GM12878 (cell line): Measurements from ENCODE around the gene NEK8. TPM values are rescaled to one million over a fixed set of nuclear protein-coding genes. Genes with fewer than 3 reads are reported as not detected.

ENCODE experiments used
- CREB1 ChIP-seq: IDR thresholded peaks from 2 replicates; pipeline ENCODE4 v1.6.1; 2012; ENCODE audit warnings: low read depth, mild to moderate bottlenecking, inconsistent platforms
- DPF2 ChIP-seq: fragments of 450-650 bp; IDR thresholded peaks from 2 replicates; pipeline ENCODE4 v1.6.1; 2017; ENCODE audit warnings: mild to moderate bottlenecking
- IKZF2 ChIP-seq, 2 experiments: fragments of 450-650 bp; IDR thresholded peaks; 2 replicates each; pipeline ENCODE4 v1.6.1; 2017; ENCODE audit warnings: mild to moderate bottlenecking in 2 of 2, moderate library complexity in 2 of 2
- NBN ChIP-seq: fragments of 450-650 bp; IDR thresholded peaks from 2 replicates; pipeline ENCODE4 v1.6.1; 2016
- PAX8 ChIP-seq: fragments of 450-650 bp; IDR thresholded peaks from 2 replicates; pipeline ENCODE4 v1.6.1; 2017; ENCODE audit warnings: mild to moderate bottlenecking, moderate library complexity
- POLR2AphosphoS5 ChIP-seq: IDR thresholded peaks from 2 replicates; pipeline ENCODE4 v1.6.1; 2011; ENCODE audit warnings: mild to moderate bottlenecking, low read length, inconsistent platforms
- SPI1 ChIP-seq: IDR thresholded peaks from 2 replicates; pipeline ENCODE4 v1.6.1; 2011; ENCODE audit warnings: low read depth, mild to moderate bottlenecking, low read length, moderate library complexity, borderline replicate concordance; ENCODE audit not compliant: insufficient read depth
- SUPT20H ChIP-seq: IDR thresholded peaks from 2 replicates; pipeline ENCODE4 v1.6.1; 2011; ENCODE audit warnings: low read depth, mild to moderate bottlenecking, low read length, moderate library complexity, borderline replicate concordance; ENCODE audit not compliant: control insufficient read depth
- ZNF384 ChIP-seq: IDR thresholded peaks from 2 replicates; pipeline ENCODE4 v1.6.1; 2012; ENCODE audit warnings: low read depth, mild to moderate bottlenecking, low read length, improper control_type of control experiment, borderline replicate concordance
- ZSCAN29 ChIP-seq: fragments of 450-650 bp; IDR thresholded peaks from 2 replicates; pipeline ENCODE4 v1.6.1; 2017; ENCODE audit warnings: mild to moderate bottlenecking, moderate library complexity
- polyA plus RNA-seq, 11 experiments: library from polyadenylated mRNA; depleted of rRNA in 4 of 11; unstranded in 6 of 11; stranded (reverse) in 5 of 11; fragments of >200 nt; fragmentation: Nextera tagmentation in 4 of 11; fragmentation: Illumina TruSeq in 1 of 11; extraction: Ambion mirVana in 4 of 11; extraction: Trizol in 1 of 11; gene quantifications; 1 replicate in 1 of 11; 2 replicates in 10 of 11; pipeline versions ENCODE4 v1.2.1 to v1.2.3, GENCODE V29; 2011 to 2016; ENCODE audit warnings: inconsistent platforms in 2 of 11, missing spikeins in 2 of 11, low read depth in 1 of 11
- total RNA-seq, 4 experiments: library from RNA; depleted of rRNA in 3 of 4; stranded (reverse); fragments of >200 nt in 3 of 4; fragmentation: Illumina TruSeq in 1 of 4; extraction: Trizol in 1 of 4; gene quantifications; 2 replicates each; pipeline versions ENCODE4 v1.2.1 to v1.2.3, GENCODE V29; 2013 to 2021
- TF ChIP-seq, protein P1 (sequence below): IDR thresholded peaks from 2 replicates; pipeline ENCODE4 v1.6.1; 2011; ENCODE audit warnings: borderline replicate concordance, low read depth, mild to moderate bottlenecking, moderate library complexity, mixed read lengths, low read length; ENCODE audit not compliant: insufficient read depth; ENCODE audit errors: extremely low read length
- TF ChIP-seq, protein P2 (sequence below): fragments of 450-650 bp; IDR thresholded peaks from 2 replicates; pipeline ENCODE4 v1.6.1; 2018; ENCODE audit warnings: mild to moderate bottlenecking, low read depth, moderate library complexity; ENCODE audit not compliant: partially characterized antibody
- TF ChIP-seq, protein P3 (sequence below), 3 experiments: IDR thresholded peaks in 2 of 3; conservative IDR thresholded peaks in 1 of 3; 2 replicates each; pipeline ENCODE4 v1.5.1; 2011; ENCODE audit warnings: low read depth in 3 of 3, low read length in 3 of 3, mild to moderate bottlenecking in 3 of 3, control low read depth in 2 of 3, moderate library complexity in 2 of 3, inconsistent platforms in 1 of 3, mixed read lengths in 1 of 3; ENCODE audit not compliant: control insufficient read depth in 2 of 3, insufficient read depth in 1 of 3; ENCODE audit errors: extremely low read depth in 1 of 3
- TF ChIP-seq, protein P4 (sequence below): IDR thresholded peaks from 2 replicates; pipeline ENCODE4 v1.6.1; 2011; ENCODE audit warnings: low read depth, low read length, improper control_type of control experiment, borderline replicate concordance
- TF ChIP-seq, protein P5 (sequence below): IDR thresholded peaks from 2 replicates; pipeline ENCODE4 v1.6.1; 2012; ENCODE audit warnings: low read depth, low read length, improper control_type of control experiment
- TF ChIP-seq, protein P6 (sequence below): fragments of 450-650 bp; IDR thresholded peaks from 2 replicates; pipeline ENCODE4 v1.6.1; 2016; ENCODE audit warnings: mild to moderate bottlenecking, moderate library complexity, borderline replicate concordance

Gene NEK8
- total and polyA plus RNA-seq, 10 of the 15 experiments (the other 5 are each of a cell fraction or from before 2014, with no cell fraction given) = 2.3 to 14.3 (median 9.4) TPM

DNA sequence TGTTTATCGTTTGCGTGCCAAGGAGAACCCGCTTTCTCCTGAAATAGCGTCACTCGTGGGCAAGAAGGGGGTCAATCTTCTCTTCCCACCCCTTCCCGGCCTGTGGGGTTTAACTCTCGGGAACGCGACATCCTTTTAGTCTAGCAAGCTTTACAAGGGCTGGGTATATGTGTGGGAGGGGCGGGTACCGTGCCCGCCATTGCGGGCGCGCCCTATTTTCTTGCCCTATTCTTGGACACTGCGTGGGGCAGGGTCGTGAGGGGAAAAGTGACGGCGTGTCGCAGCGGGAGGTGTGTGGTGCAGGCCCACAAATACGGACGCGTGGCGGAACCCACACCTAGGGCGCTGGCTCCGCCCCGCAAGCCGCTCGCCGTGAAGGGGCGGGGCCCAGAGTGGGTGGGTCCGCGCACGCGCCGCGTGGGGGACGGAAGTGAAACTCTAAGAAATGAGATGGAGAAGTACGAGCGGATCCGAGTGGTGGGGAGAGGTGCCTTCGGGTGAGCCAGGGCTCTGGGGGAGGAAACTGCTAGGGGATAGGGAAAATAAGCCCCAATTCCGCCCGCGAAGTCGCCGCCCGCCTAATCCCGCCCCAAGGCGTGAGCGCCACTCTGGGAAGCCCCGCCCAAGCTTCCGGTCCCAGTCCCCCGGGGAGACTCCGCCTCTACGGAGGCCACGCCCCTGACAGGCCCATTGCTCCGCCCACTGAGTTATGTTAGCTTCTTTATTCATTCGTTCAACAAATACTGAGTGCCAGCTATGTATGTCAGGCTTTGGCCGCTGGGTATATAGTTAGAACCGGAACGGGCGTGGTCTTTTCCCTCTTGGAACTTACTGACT, at the start of gene NEK8 (continued):
- TF ChIP-seq, protein P1, sequence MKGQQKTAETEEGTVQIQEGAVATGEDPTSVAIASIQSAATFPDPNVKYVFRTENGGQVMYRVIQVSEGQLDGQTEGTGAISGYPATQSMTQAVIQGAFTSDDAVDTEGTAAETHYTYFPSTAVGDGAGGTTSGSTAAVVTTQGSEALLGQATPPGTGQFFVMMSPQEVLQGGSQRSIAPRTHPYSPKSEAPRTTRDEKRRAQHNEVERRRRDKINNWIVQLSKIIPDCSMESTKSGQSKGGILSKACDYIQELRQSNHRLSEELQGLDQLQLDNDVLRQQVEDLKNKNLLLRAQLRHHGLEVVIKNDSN = no peak
- TF ChIP-seq NBN (peak; percentile 80), POLR2AphosphoS5 (peak; percentile 74), IKZF2 (IDR thresholded peaks at IDR 0.05) (peak; percentile 88 to 90; a peak in 3 of 4 replicates), DPF2 (peak; percentile 83; the same call in 1 of the 2 replicates), CREB1 (no peak), ZSCAN29 (no peak), SPI1 (peak; percentile 96), SUPT20H (no peak), ZNF384 (no peak), PAX8 (no peak)
- TF ChIP-seq, protein P2, sequence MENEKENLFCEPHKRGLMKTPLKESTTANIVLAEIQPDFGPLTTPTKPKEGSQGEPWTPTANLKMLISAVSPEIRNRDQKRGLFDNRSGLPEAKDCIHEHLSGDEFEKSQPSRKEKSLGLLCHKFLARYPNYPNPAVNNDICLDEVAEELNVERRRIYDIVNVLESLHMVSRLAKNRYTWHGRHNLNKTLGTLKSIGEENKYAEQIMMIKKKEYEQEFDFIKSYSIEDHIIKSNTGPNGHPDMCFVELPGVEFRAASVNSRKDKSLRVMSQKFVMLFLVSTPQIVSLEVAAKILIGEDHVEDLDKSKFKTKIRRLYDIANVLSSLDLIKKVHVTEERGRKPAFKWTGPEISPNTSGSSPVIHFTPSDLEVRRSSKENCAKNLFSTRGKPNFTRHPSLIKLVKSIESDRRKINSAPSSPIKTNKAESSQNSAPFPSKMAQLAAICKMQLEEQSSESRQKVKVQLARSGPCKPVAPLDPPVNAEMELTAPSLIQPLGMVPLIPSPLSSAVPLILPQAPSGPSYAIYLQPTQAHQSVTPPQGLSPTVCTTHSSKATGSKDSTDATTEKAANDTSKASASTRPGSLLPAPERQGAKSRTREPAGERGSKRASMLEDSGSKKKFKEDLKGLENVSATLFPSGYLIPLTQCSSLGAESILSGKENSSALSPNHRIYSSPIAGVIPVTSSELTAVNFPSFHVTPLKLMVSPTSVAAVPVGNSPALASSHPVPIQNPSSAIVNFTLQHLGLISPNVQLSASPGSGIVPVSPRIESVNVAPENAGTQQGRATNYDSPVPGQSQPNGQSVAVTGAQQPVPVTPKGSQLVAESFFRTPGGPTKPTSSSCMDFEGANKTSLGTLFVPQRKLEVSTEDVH = no peak
- TF ChIP-seq, protein P3, sequence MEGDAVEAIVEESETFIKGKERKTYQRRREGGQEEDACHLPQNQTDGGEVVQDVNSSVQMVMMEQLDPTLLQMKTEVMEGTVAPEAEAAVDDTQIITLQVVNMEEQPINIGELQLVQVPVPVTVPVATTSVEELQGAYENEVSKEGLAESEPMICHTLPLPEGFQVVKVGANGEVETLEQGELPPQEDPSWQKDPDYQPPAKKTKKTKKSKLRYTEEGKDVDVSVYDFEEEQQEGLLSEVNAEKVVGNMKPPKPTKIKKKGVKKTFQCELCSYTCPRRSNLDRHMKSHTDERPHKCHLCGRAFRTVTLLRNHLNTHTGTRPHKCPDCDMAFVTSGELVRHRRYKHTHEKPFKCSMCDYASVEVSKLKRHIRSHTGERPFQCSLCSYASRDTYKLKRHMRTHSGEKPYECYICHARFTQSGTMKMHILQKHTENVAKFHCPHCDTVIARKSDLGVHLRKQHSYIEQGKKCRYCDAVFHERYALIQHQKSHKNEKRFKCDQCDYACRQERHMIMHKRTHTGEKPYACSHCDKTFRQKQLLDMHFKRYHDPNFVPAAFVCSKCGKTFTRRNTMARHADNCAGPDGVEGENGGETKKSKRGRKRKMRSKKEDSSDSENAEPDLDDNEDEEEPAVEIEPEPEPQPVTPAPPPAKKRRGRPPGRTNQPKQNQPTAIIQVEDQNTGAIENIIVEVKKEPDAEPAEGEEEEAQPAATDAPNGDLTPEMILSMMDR (IDR thresholded peaks at IDR 0.05 in 2 of 3, conservative IDR thresholded peaks at IDR 0.05 in 1 of 3; ENCODE audit: control insufficient read depth in 2 of 3, extremely low read depth in 1 of 3, insufficient read depth in 1 of 3, low read depth in 3 of 3, low read length in 3 of 3) = no peak
- TF ChIP-seq, protein P4, sequence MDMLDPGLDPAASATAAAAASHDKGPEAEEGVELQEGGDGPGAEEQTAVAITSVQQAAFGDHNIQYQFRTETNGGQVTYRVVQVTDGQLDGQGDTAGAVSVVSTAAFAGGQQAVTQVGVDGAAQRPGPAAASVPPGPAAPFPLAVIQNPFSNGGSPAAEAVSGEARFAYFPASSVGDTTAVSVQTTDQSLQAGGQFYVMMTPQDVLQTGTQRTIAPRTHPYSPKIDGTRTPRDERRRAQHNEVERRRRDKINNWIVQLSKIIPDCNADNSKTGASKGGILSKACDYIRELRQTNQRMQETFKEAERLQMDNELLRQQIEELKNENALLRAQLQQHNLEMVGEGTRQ = no peak
- TF ChIP-seq, protein P5, sequence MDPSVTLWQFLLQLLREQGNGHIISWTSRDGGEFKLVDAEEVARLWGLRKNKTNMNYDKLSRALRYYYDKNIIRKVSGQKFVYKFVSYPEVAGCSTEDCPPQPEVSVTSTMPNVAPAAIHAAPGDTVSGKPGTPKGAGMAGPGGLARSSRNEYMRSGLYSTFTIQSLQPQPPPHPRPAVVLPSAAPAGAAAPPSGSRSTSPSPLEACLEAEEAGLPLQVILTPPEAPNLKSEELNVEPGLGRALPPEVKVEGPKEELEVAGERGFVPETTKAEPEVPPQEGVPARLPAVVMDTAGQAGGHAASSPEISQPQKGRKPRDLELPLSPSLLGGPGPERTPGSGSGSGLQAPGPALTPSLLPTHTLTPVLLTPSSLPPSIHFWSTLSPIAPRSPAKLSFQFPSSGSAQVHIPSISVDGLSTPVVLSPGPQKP = peak; percentile 36
- TF ChIP-seq, protein P6, sequence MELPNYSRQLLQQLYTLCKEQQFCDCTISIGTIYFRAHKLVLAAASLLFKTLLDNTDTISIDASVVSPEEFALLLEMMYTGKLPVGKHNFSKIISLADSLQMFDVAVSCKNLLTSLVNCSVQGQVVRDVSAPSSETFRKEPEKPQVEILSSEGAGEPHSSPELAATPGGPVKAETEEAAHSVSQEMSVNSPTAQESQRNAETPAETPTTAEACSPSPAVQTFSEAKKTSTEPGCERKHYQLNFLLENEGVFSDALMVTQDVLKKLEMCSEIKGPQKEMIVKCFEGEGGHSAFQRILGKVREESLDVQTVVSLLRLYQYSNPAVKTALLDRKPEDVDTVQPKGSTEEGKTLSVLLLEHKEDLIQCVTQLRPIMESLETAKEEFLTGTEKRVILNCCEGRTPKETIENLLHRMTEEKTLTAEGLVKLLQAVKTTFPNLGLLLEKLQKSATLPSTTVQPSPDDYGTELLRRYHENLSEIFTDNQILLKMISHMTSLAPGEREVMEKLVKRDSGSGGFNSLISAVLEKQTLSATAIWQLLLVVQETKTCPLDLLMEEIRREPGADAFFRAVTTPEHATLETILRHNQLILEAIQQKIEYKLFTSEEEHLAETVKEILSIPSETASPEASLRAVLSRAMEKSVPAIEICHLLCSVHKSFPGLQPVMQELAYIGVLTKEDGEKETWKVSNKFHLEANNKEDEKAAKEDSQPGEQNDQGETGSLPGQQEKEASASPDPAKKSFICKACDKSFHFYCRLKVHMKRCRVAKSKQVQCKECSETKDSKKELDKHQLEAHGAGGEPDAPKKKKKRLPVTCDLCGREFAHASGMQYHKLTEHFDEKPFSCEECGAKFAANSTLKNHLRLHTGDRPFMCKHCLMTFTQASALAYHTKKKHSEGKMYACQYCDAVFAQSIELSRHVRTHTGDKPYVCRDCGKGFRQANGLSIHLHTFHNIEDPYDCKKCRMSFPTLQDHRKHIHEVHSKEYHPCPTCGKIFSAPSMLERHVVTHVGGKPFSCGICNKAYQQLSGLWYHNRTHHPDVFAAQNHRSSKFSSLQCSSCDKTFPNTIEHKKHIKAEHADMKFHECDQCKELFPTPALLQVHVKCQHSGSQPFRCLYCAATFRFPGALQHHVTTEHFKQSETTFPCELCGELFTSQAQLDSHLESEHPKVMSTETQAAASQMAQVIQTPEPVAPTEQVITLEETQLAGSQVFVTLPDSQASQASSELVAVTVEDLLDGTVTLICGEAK = peak; percentile 39; the same call in 1 of the 2 replicates
